ENCODE results near the gene COL8A2. TPM values are rescaled to one million over a fixed set of nuclear protein-coding genes. Genes with fewer than 3 reads are reported as not detected.
A peak's percentile ranks its signal among the peaks of the same experiment; 100 is the strongest.

COL8A2 gene
- total and polyA plus RNA-seq, 4 donors = 17.4 to 48.5 (median 28.0) TPM

DNA sequence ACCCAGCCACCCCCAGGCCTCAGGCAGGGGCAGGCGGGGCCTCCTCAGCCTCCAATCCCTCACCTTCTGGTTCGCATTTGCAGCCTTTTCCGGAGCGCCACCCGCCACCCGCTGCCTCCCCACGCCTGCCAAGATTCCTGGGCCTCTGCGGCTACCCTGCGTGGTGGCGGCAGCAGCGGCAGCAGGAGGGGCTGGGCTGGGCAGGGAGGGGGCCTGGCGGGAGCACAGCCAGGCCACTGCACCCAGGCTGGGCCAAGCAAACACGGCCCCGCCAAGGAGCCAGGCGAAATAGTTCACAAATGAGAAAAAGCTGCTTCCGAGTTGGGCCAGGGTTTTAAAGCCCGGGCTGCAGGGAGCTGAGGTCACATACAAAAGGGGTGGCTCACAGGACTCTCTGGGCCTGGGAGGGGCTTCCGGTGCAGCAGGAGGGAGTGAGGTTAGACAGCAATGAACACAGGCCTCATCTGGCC lies 9.8 kb downstream of the COL8A2 start:
- intact Hi-C loops (cut with DNase I) = loop anchor here in 1 of 2 donors (1.0 kb wide), 1 partner anchor 21 kb away; no protein-coding TSS in a partner anchor
- peaks cover 0 to 4% of the 10 kb centered on the region in 2 donors for H3K4me1 ChIP-seq (ENCODE audit: control insufficient read depth in 1 of 2, insufficient read depth in 2 of 2, low read length in 2 of 2)
- 8 to 9% methylated on average over 18 of the region's 18 CpGs for WGBS, 2 donors

DNA sequence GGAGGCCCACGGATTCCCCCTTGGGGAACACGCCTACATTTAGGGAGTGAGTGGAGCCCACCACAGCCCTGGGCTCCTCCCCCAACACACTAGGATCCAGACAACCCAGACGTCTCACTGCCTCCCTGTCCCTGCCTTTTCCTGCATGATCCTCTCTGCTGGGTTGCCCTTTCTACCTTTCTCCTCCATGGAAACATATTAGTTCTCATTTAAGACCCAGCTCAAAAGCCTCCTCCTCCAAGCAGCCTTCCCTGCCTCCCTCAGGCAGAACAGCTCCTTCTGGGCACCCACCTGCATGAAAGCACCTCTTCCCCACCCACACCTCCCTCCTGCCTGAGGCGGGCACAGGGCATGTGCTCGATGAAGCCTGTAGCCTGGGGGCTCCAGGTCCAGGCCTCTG lies 10.7 kb downstream of the COL8A2 start:
- WGBS, 2 donors = 65 to 66% methylated on average over 5 of the region's 5 CpGs
- H3K27ac ChIP-seq (ENCODE audit: low read depth in 1 of 2, low read length in 2 of 2) = peak overlapping the region; percentile 20 to 84
- H3K4me1 ChIP-seq (ENCODE audit: control insufficient read depth in 1 of 2, insufficient read depth in 2 of 2, low read length in 2 of 2) = peaks cover 0 to 4% of the 10 kb centered on the region in 2 donors
- intact Hi-C loops (cut with DNase I) = no loop called here
- H3K9me3 ChIP-seq (ENCODE audit: control insufficient read depth, low read length) = no peaks in the 10 kb centered on the region
- H3K36me3 ChIP-seq (ENCODE audit: control insufficient read depth in 1 of 2, insufficient read depth in 2 of 2, low read length in 1 of 2) = no peaks in the 10 kb centered on the region
- no peaks in the 10 kb centered on the region for H3K27me3 ChIP-seq (ENCODE audit: control insufficient read depth in 1 of 2, insufficient read depth in 2 of 2, low read length in 1 of 2)
- DNase-seq (no peak), ATAC-seq (ENCODE audit: low FRiP score) (no peak)
- no peak overlapping the region for H3K4me3 ChIP-seq (ENCODE audit: low read length in 2 of 2)

More for the DNA sequence above, 9.8 kb downstream of the COL8A2 start:
- H3K27ac ChIP-seq (ENCODE audit: low read depth in 1 of 2, low read length in 2 of 2) = peak overlapping the region; percentile 20 to 89
- ATAC-seq (ENCODE audit: low FRiP score) (peak; percentile 92), DNase-seq (peak; percentile 92 to 93)
- H3K36me3 ChIP-seq (ENCODE audit: control insufficient read depth in 1 of 2, insufficient read depth in 2 of 2, low read length in 1 of 2) = no peaks in the 10 kb centered on the region
- H3K27me3 ChIP-seq (ENCODE audit: control insufficient read depth in 1 of 2, insufficient read depth in 2 of 2, low read length in 1 of 2) = no peaks in the 10 kb centered on the region
- no peak overlapping the region for H3K4me3 ChIP-seq (ENCODE audit: low read length in 2 of 2)
- H3K9me3 ChIP-seq (ENCODE audit: control insufficient read depth, low read length) = no peaks in the 10 kb centered on the region

DNA sequence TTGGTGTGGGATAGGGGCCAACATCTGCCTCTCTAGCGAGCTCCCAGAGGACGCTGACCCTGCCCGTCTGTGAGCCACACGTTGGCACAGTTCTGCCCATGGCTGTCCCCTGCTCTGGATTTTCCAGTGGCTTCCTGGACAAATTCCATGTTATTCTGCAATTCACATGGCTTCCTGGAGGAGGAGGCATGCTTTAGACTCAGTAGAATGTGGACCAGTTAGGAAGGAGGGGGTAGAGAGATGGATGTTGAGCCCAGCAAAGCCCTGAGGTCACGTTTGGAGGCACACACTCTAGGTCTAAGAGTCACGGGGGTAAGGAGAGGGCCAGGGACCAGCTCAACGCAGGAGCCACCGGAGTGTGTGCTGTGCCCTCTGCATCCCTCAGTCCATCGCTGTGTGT lies 12.2 kb downstream of the COL8A2 start:
- H3K27ac ChIP-seq (ENCODE audit: low read depth in 1 of 2, low read length in 2 of 2) = no peak overlapping the region
- no peaks in the 10 kb centered on the region for H3K27me3 ChIP-seq (ENCODE audit: control insufficient read depth in 1 of 2, insufficient read depth in 2 of 2, low read length in 1 of 2)
- no peak for ATAC-seq (ENCODE audit: low FRiP score)
- no peak overlapping the region for H3K4me3 ChIP-seq (ENCODE audit: low read length in 2 of 2)
- peaks cover 0 to 4% of the 10 kb centered on the region in 2 donors for H3K4me1 ChIP-seq (ENCODE audit: control insufficient read depth in 1 of 2, insufficient read depth in 2 of 2, low read length in 2 of 2)
- WGBS, 2 donors = 59 to 68% methylated on average over 9 of the region's 9 CpGs
- no peaks in the 10 kb centered on the region for H3K9me3 ChIP-seq (ENCODE audit: control insufficient read depth, low read length)
- intact Hi-C loops (cut with DNase I) = no loop called here
- H3K36me3 ChIP-seq (ENCODE audit: control insufficient read depth in 1 of 2, insufficient read depth in 2 of 2, low read length in 1 of 2) = no peaks in the 10 kb centered on the region
- no peak for DNase-seq

DNA sequence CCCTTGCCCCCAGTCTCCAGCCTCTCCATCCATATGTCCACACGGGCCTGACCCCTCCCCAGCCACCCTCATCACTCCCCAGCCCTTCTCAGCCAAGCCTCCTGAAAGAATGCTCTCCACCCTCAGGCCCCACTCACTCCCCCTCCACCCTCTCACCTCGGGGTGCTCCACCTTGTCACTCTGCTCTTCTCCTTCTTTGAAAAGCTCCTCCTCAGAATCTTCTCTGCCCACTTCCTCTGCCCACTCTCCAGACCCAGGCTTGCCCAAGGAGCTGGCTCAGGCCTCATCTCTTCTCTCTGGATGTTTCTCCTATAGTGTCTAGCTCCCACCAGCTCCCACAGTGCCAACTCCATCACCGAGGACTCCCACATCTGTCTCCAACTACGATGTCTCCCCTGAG lies 13.9 kb downstream of the COL8A2 start:
- H3K27me3 ChIP-seq (ENCODE audit: control insufficient read depth in 1 of 2, insufficient read depth in 2 of 2, low read length in 1 of 2) = no peaks in the 10 kb centered on the region
- DNase-seq (no peak), ATAC-seq (ENCODE audit: low FRiP score) (no peak)
- H3K36me3 ChIP-seq (ENCODE audit: control insufficient read depth in 1 of 2, insufficient read depth in 2 of 2, low read length in 1 of 2) = no peaks in the 10 kb centered on the region
- intact Hi-C loops (cut with DNase I) = no loop called here
- no peaks in the 10 kb centered on the region for H3K9me3 ChIP-seq (ENCODE audit: control insufficient read depth, low read length)
- WGBS, 2 donors = 79 to 81% methylated on average over 4 of the region's 4 CpGs
- no peak overlapping the region for H3K4me3 ChIP-seq (ENCODE audit: low read length in 2 of 2)
- no peak overlapping the region for H3K27ac ChIP-seq (ENCODE audit: low read depth in 1 of 2, low read length in 2 of 2)
- H3K4me1 ChIP-seq (ENCODE audit: control insufficient read depth in 1 of 2, insufficient read depth in 2 of 2, low read length in 2 of 2) = peaks cover 0 to 1% of the 10 kb centered on the region in 2 donors

DNA sequence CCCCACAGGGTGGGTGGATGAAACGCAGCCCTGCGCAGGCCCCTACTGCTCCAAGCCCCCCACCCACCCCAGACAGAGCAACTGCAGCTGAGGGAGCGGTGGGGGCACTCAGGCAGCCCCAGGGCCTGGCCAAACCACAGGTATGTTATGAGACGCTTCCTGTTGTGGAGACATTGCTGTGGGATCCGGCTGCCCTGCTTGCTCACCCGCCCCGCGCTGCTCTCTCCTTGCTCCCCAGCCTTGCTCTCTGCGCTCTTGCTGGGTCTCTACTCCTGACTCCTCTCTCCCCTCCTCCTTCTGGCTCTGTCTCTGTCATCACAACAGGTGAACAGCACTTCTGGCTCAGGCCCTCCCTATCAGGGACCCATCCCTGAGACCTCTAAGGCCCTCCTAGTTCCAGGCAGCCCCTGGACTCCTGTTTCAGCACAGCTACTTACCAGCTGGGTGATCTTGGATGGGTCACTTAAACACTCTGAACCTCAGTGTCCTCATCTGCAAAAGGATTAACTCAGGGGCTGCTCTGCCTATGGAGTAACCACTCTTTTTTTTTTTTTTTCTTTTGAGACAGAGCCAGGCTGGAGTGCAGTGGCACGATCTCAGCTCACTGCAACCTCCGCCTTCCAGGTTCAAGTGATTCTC lies 15.9 kb downstream of the COL8A2 start:
- intact Hi-C loops (cut with DNase I) = no loop called here
- Histone ChIP-seq H3K9me3 (ENCODE audit: control insufficient read depth, low read length) (no peaks in the 10 kb centered on the region), H3K4me1 (ENCODE audit: control insufficient read depth in 1 of 2, insufficient read depth in 2 of 2, low read length in 2 of 2) (no peaks in the 10 kb centered on the region), H3K36me3 (ENCODE audit: control insufficient read depth in 1 of 2, insufficient read depth in 2 of 2, low read length in 1 of 2) (no peaks in the 10 kb centered on the region), H3K4me3 (ENCODE audit: low read length in 2 of 2) (no peak overlapping the region), H3K27ac (ENCODE audit: low read depth in 1 of 2, low read length in 2 of 2) (no peak overlapping the region), H3K27me3 (ENCODE audit: control insufficient read depth in 1 of 2, insufficient read depth in 2 of 2, low read length in 1 of 2) (no peaks in the 10 kb centered on the region)
- no peak for ATAC-seq (ENCODE audit: low FRiP score)
- no peak for DNase-seq
- 87 to 89% methylated on average over 9 to 11 of the region's 11 CpGs for WGBS, 2 donors

DNA sequence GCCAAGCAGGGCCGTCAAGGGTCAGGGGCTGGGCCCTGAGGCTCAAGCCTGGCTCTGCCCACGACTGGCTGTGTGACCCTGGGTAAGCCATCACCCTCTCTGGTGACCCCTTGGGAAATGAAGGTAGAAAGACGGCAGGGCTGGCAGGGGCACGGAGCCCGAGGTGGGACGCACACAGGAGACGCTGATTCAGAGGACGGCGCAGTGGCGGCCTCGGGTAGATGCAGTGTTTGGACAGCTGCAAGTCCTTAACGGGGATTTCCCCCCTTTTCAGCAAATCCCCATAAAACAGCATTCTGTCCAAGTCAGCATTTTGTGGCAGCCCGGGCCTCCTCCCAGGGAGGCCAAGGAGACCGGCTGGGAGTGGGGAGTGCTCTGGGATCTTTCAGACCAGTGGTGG lies 16.7 kb downstream of the COL8A2 start:
- Histone ChIP-seq H3K4me1 (ENCODE audit: control insufficient read depth in 1 of 2, insufficient read depth in 2 of 2, low read length in 2 of 2) (no peaks in the 10 kb centered on the region), H3K27ac (ENCODE audit: low read depth in 1 of 2, low read length in 2 of 2) (no peak overlapping the region), H3K36me3 (ENCODE audit: control insufficient read depth in 1 of 2, insufficient read depth in 2 of 2, low read length in 1 of 2) (no peaks in the 10 kb centered on the region), H3K4me3 (ENCODE audit: low read length in 2 of 2) (no peak overlapping the region), H3K27me3 (ENCODE audit: control insufficient read depth in 1 of 2, insufficient read depth in 2 of 2, low read length in 1 of 2) (no peaks in the 10 kb centered on the region), H3K9me3 (ENCODE audit: control insufficient read depth, low read length) (no peaks in the 10 kb centered on the region)
- ATAC-seq (ENCODE audit: low FRiP score) (no peak), DNase-seq (no peak)
- WGBS, 2 donors = 83 to 89% methylated on average over 14 of the region's 14 CpGs
- intact Hi-C loops (cut with DNase I) = no loop called here

DNA sequence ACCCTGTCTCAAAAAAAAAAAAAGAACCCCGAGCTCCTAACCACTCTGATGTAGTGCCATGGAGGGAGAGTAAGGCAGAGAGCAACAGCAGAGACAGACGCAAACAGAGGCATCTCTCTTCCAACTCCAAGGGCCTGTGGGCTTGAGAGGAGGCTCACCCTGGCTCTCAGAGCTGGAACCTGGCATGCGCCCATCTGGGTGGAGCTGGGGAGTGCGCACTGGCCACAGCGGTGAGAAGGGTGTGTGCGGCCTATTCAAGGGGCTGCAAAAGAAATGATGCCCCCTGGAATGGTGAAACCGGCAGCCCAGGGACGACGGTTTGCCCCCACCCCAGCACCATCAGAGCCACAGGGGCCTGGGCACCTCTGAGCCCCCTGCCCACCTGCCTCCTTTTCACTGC lies 17.6 kb downstream of the COL8A2 start:
- WGBS, 2 donors = 93% methylated on average over 9 of the region's 9 CpGs

DNA sequence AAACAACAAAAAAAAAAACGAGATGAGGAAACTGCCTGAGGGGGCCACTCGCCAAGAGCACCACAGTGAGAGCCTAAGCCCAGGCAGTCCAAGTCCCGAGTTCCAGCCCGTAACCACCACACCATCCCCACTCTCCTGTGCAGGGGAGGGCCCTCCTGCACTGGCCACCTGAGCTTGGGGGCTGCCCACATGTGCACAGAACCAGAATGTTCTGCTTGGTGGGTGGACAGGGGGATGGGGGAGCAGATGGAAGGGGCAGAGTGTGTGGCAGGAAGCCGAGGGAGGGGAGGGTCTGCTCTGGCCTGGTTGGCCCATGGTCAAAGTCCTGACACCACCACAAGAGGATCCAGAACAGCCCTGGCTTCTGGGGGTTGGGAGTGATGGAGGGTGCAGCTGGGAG lies 18.8 kb downstream of the COL8A2 start:
- Histone ChIP-seq H3K9me3 (ENCODE audit: control insufficient read depth, low read length) (no peaks in the 10 kb centered on the region), H3K27ac (ENCODE audit: low read depth in 1 of 2, low read length in 2 of 2) (no peak overlapping the region), H3K36me3 (ENCODE audit: control insufficient read depth in 1 of 2, insufficient read depth in 2 of 2, low read length in 1 of 2) (no peaks in the 10 kb centered on the region), H3K4me3 (ENCODE audit: low read length in 2 of 2) (no peak overlapping the region), H3K27me3 (ENCODE audit: control insufficient read depth in 1 of 2, insufficient read depth in 2 of 2, low read length in 1 of 2) (no peaks in the 10 kb centered on the region), H3K4me1 (ENCODE audit: control insufficient read depth in 1 of 2, insufficient read depth in 2 of 2, low read length in 2 of 2) (no peaks in the 10 kb centered on the region)
- 54 to 59% methylated on average over 5 of the region's 5 CpGs for WGBS, 2 donors
- ATAC-seq (ENCODE audit: low FRiP score) = no peak
- DNase-seq = no peak
- intact Hi-C loops (cut with DNase I) = loop anchor here in 1 of 2 donors (2.0 kb wide), 1 partner anchor 21 kb away; no protein-coding TSS in a partner anchor

More for the DNA sequence above, 17.6 kb downstream of the COL8A2 start:
- Histone ChIP-seq H3K4me1 (ENCODE audit: control insufficient read depth in 1 of 2, insufficient read depth in 2 of 2, low read length in 2 of 2) (no peaks in the 10 kb centered on the region), H3K4me3 (ENCODE audit: low read length in 2 of 2) (no peak overlapping the region), H3K9me3 (ENCODE audit: control insufficient read depth, low read length) (no peaks in the 10 kb centered on the region), H3K36me3 (ENCODE audit: control insufficient read depth in 1 of 2, insufficient read depth in 2 of 2, low read length in 1 of 2) (no peaks in the 10 kb centered on the region), H3K27me3 (ENCODE audit: control insufficient read depth in 1 of 2, insufficient read depth in 2 of 2, low read length in 1 of 2) (no peaks in the 10 kb centered on the region), H3K27ac (ENCODE audit: low read depth in 1 of 2, low read length in 2 of 2) (no peak overlapping the region)
- DNase-seq = no peak
- intact Hi-C loops (cut with DNase I) = loop anchor here in 1 of 2 donors (2.0 kb wide), 1 partner anchor 19 kb away; no protein-coding TSS in a partner anchor
- no peak for ATAC-seq (ENCODE audit: low FRiP score)

DNA sequence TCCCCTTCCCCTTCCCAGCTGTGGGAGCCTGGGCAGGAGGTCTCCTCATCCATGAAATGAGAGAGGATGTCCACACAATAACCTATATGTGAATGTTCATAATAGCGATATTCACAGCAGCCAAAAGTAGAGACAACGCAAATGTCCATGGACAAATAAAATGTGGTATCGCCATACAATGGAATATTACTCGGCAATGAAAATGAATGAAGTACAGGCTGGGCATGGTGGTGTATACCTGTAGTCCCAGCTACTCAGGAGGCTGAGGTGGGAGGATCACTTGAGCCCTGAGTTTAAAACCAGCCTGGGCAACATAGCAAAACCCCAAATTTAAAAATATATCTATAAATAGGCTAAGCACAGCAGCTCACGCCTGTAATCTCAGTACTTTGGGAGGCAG lies 23.5 kb downstream of the COL8A2 start:
- WGBS, 2 donors = 97 to 99% methylated on average over 5 of the region's 5 CpGs
- Histone ChIP-seq H3K4me1 (ENCODE audit: control insufficient read depth in 1 of 2, insufficient read depth in 2 of 2, low read length in 2 of 2) (no peaks in the 10 kb centered on the region), H3K27ac (ENCODE audit: low read depth in 1 of 2, low read length in 2 of 2) (no peak overlapping the region), H3K27me3 (ENCODE audit: control insufficient read depth in 1 of 2, insufficient read depth in 2 of 2, low read length in 1 of 2) (no peaks in the 10 kb centered on the region), H3K36me3 (ENCODE audit: control insufficient read depth in 1 of 2, insufficient read depth in 2 of 2, low read length in 1 of 2) (no peaks in the 10 kb centered on the region), H3K9me3 (ENCODE audit: control insufficient read depth, low read length) (no peaks in the 10 kb centered on the region), H3K4me3 (ENCODE audit: low read length in 2 of 2) (no peak overlapping the region)
- DNase-seq (peak in 1 of 2 donors; percentile 5), ATAC-seq (ENCODE audit: low FRiP score) (no peak)
- intact Hi-C loops (cut with DNase I) = no loop called here
